GM21515 (cell line): Measurements from ENCODE around the gene SCLY.
"Not testable (repeated sequence)": the region's sequence is repeated elsewhere in the genome, so short reads cannot be mapped to it uniquely, and the experiment has no call there.

ENCODE experiments used
- ATAC-seq: cut with Tn5 transposase; IDR thresholded peaks from one replicate; pipeline ENCODE4 v1.9.1; 2021; ENCODE audit not compliant: unreplicated experiment

Gene SCLY, protein sequence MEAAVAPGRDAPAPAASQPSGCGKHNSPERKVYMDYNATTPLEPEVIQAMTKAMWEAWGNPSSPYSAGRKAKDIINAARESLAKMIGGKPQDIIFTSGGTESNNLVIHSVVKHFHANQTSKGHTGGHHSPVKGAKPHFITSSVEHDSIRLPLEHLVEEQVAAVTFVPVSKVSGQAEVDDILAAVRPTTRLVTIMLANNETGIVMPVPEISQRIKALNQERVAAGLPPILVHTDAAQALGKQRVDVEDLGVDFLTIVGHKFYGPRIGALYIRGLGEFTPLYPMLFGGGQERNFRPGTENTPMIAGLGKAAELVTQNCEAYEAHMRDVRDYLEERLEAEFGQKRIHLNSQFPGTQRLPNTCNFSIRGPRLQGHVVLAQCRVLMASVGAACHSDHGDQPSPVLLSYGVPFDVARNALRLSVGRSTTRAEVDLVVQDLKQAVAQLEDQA

GRCh38 chr2:238060542-238061314 lies at the start of gene SCLY:
Gene SCLY (plus strand): TSS chr2:238061001. CDS start chr2:238061055, 54 bp downstream.
- peak; percentile 96 for ATAC-seq

DNA sequence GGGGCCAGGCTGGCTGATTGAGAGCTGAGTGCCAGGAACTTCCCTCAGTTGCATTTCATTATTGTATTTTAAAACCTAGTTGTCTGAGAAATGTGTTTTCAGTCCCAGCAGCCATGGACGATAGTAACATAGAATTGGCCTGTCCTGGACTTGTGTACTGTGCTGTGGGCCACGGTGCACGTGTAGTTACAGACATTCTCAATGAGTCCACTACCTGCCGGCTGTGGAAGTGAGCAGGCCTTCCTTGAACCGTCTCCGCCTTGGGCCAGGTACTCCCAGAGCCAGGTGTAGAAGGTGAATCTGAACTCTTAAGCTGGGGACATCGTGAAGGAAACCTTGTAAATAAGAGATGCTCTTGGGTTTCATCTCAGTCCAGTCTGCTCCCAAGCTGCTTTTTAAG lies 47.0 kb upstream of the SCLY start:
- ATAC-seq: no peak

GRCh38 chr2:238015705-238016104 lies 45.1 kb upstream of the SCLY start:
- ATAC-seq: no peak

GRCh38 chr2:238016526-238016925 lies 44.3 kb upstream of the SCLY start:
- ATAC-seq: no peak

- ATAC-seq: no peak
These were observed 40.8 kb upstream of the SCLY start for GRCh38 chr2:238019962-238020361.

DNA sequence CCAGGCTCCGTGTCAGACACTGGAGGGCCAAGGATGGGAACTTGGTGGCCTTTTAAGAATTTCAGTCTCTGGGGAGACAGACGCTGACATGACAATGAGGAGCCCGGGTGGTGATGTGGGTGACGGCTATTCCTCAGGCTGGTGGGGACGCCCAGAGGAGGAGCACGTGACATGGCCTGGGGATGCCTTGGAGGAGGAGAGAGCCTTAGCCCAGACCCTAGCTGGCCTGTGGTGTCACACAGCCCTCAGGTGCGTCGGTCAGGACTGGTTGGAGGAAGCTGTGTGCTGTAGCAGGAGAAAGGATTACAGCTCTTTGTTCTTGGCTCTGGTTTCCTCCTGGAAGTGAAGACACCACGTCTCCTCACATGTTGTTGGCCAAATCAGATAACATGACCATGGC lies 40.0 kb upstream of the SCLY start:
- ATAC-seq: no peak

DNA sequence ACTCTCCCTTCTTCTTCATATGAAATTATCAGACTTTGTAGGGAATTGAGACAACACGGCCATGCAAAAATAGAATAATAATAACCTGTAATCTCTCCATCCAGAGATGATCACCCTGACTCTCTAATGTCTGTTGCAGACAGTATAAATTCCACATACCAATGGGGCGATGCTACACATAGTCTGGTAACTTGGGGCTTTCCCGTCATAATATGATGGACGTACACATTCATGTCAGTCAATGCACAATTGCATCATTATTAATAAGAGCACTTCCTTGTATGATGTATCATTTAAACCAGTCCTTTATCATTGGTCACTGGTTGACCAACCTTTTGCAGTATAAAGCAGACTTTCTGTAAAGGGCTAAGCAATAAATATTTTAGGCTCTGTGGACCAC lies 39.5 kb upstream of the SCLY start:
- no peak for ATAC-seq

- ATAC-seq: no peak
These were observed 38.1 kb upstream of the SCLY start for GRCh38 chr2:238022594-238023157.

- no peak for ATAC-seq
These were observed 37.2 kb upstream of the SCLY start for GRCh38 chr2:238023608-238024007.

DNA sequence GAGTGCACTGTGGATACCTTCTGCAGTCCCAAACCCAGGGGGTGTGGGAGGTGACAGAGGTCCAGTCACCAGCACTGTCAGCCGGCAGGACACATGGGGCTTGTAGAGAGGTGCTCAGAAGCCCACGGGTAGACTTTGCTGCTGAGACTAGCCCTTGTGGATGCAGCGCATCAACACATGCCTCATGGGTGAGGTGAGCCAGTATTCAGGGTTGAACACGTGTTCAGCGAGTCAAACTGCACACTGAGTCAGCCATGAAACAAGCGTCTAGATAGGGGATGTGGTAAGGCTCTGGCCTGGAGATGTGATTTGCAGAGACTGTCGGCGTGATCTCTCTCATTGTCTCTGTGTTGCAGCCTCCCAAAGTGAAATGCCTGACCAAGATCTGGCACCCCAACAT lies 35.8 kb upstream of the SCLY start:
- ATAC-seq: no peak

DNA sequence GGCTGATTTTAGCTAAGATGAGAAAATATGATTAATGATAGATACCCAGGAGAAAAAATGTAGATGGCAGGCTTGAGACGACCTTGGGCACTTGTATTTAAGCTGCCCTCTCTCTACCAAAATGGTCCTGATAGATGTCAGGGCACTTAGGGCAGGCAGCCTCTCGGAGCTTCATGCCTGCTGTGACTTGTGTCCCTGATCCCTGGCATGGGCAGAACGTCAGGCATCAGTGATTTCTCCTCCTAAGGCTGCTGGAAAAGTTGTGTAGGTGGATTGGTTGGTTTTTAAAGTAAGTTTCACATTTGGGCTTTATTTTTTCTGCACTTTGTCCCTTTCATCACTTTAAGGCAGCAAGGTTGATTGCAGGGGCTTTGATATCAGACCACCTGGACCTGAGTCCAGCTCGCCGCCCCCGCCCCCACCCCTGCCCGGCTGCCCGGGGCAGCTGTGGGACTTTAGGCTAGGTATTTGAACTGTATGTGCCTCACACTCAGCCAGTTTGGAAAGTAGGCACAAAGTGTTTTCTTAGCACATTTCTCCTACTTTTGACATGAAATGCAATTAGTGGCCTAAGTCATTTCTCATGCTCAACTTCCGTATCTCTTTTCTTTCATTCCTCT lies 35.0 kb upstream of the SCLY start:
- ATAC-seq: no peak

DNA sequence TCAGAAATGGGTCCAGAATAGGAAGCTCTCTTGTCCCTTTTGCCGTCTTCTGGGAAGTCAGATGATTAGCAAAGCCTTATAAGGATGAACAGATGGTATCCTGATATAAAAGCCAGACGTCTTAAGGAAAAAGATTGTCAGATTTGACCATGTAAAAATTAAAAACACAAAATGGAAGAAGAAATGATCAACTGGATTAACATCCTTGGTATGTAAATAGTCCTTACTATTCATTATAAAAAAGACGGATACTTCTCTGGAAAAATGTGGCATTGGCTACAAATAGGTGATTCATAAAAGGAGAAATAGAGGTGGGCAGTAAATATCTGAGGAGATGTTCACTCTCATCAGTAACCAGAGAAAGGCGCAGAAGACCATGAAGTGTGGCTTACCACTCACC lies 33.7 kb upstream of the SCLY start:
- ATAC-seq: no peak

GRCh38 chr2:238027591-238028415 lies 33.0 kb upstream of the SCLY start:
- ATAC-seq: no peak

- ATAC-seq: no peak
These were observed 30.9 kb upstream of the SCLY start for GRCh38 chr2:238029853-238030252.

DNA sequence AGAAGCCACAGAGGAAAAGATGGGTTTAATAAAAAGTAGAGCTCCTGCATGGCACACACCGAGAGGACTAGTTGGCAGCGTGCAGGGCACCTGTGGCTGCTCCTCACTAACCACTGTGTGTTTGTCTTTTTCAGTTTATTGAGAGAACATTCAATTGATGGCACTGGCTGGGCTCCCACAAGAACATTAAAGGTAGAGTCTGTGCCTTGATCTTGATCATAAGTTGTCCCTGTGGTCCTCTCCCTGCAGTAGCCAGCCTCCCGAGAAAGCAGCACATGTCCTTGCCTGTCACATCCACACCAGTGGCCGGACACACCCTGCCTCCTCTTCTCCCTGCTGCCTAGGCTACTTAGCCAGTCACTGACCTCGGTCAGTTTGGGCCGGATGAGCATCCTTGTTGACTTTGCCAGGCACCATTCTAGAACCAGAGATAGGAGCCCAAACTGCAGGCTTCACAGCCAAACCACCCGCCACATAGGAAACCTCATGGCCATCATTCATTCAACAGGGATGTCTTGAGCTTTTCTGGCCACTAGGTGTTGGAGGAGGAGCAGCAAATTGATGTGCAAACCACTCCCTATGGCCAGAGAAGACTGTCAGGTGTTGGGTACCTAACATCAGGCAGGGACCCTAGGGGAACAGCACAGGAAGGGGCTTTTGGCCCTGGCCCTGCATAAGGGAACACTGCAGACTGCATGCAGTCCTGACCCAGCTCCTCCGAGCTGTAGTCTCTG lies 30.2 kb upstream of the SCLY start:
- no peak for ATAC-seq

GRCh38 chr2:238031751-238032150 lies 29.1 kb upstream of the SCLY start:
- no peak for ATAC-seq

GRCh38 chr2:238032755-238033337 lies 28.0 kb upstream of the SCLY start:
- no peak for ATAC-seq

GRCh38 chr2:238033991-238034390 lies 26.8 kb upstream of the SCLY start:
- ATAC-seq: not testable (repeated sequence)

GRCh38 chr2:238038203-238038602 lies 22.6 kb upstream of the SCLY start:
- no peak for ATAC-seq

DNA sequence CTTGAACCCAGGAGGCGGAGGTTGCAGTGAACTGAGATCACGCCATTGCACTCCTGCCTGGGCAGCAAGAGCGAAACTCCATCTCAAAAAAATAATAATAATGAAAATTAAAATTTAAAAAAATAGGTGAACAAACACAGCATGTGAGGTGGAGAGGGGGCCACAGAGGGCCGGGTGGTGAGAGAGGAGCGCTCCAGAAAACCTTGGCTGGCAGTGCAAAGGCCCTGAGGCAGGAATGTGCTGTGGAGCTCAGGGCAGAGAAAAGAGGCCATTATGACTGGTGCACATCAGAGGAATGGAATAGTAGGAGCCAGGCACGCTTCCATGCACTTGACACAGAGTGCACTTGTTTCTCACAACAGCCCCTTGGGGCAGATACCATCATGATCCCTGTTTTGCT lies 21.6 kb upstream of the SCLY start:
- no peak for ATAC-seq
